DOHH2 (cell line): Measurements from ENCODE around the gene ANGPT4.

Experiments used
- EZH2phosphoT487 ChIP-seq: fragments of 200-600 bp; sonication (generic); IDR thresholded peaks from 2 replicates; pipeline ENCODE4 v1.6.1; 2017; ENCODE audit warnings: borderline replicate concordance, mild to moderate bottlenecking, antibody characterized with exemption, low read length, moderate library complexity, mixed read lengths
- TF ChIP-seq, protein P1 (sequence below): fragments of 200-600 bp; sonication (generic); IDR thresholded peaks from one replicate; pipeline ENCODE4 v1.5.1; 2014; ENCODE audit warnings: antibody characterized with exemption, mild to moderate bottlenecking, low read depth, low read length; ENCODE audit not compliant: poor library complexity, severe bottlenecking

DNA sequence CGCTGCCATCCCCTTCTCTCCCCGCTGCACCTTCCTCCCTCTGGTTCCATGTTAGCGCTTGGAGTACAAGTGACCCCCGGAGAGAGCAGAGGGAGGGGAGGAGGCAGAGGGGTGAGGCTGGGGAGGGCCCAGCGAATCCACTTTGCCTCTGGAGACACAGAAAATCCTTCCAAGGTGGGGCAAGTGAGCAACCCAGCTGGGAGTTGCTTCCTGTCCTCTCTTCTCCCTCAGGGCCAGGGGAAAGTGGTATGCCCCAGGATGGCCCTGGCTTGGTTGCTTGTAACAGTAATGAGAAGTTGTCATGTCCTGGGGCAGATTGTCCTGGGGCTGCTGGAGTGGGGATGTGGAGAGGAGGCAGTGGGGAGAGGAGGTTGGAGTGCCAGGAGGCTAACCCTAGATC lies 691 bp upstream of the ANGPT4 start:
- TF ChIP-seq, protein P1, sequence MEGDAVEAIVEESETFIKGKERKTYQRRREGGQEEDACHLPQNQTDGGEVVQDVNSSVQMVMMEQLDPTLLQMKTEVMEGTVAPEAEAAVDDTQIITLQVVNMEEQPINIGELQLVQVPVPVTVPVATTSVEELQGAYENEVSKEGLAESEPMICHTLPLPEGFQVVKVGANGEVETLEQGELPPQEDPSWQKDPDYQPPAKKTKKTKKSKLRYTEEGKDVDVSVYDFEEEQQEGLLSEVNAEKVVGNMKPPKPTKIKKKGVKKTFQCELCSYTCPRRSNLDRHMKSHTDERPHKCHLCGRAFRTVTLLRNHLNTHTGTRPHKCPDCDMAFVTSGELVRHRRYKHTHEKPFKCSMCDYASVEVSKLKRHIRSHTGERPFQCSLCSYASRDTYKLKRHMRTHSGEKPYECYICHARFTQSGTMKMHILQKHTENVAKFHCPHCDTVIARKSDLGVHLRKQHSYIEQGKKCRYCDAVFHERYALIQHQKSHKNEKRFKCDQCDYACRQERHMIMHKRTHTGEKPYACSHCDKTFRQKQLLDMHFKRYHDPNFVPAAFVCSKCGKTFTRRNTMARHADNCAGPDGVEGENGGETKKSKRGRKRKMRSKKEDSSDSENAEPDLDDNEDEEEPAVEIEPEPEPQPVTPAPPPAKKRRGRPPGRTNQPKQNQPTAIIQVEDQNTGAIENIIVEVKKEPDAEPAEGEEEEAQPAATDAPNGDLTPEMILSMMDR = no peak
- TF ChIP-seq EZH2phosphoT487 = no peak
